Body of pancreas (tissue), 4 donors: ENCODE data around the gene NAGK. TPM values are rescaled to one million over a fixed set of nuclear protein-coding genes. Genes with fewer than 3 reads are reported as not detected.
A peak's percentile ranks its signal among the peaks of the same experiment; 100 is the strongest.
"Not testable (repeated sequence)": the region's sequence is repeated elsewhere in the genome, so short reads cannot be mapped to it uniquely, and the experiment has no call there.

Source experiments
- ATAC-seq: fragments of 150-250 bp; one replicate; pipeline ENCODE4 v1.9.1; 2016
- DNase-seq, 4 donors: peaks; one replicate each; pipeline ENCODE4 v3.0.0-alpha.2; 2019
- H3K27ac ChIP-seq, 4 donors: fragments of 200-600 bp; sonication (generic); 1 replicate in 3 of 4; 2 replicates in 1 of 4; pipeline versions ENCODE4 v1.5.1 to v1.6.1; 2016 to 2019; ENCODE audit warnings: mild to moderate bottlenecking in 1 of 4, mixed read lengths in 1 of 4, moderate library complexity in 1 of 4
- H3K27me3 ChIP-seq, 2 donors: fragments of 200-600 bp; sonication (generic); one replicate each; pipeline ENCODE4 v1.6.0; 2016; ENCODE audit warnings: mild to moderate bottlenecking in 1 of 2
- H3K36me3 ChIP-seq, 2 donors: fragments of 200-600 bp; sonication (generic); replicated peaks in 1 of 2; 2 replicates each; pipeline ENCODE4 v1.5.1; 2016; ENCODE audit warnings: low read depth in 2 of 2; ENCODE audit not compliant: insufficient read depth in 1 of 2
- H3K4me1 ChIP-seq: fragments of 200-600 bp; sonication (generic); one replicate; pipeline ENCODE4 v1.6.0; 2016
- H3K4me3 ChIP-seq, 2 donors: fragments of 200-600 bp; sonication (generic); 1 replicate in 1 of 2; 2 replicates in 1 of 2; pipeline ENCODE4 v1.5.1; 2016 to 2019
- H3K9me3 ChIP-seq, 3 donors: fragments of 200-600 bp; sonication (generic); 1 replicate in 2 of 3; 2 replicates in 1 of 3; pipeline ENCODE4 v1.5.1; 2016
- CTCF ChIP-seq, 7 experiments: fragments of 450-650 bp in 4 of 7; fragments of 200-600 bp in 3 of 7; sonication (generic) in 3 of 7; IDR thresholded peaks; one replicate each; pipeline ENCODE4 v1.5.1; 2016 to 2019; ENCODE audit warnings: antibody characterized with exemption in 7 of 7
- POLR2A ChIP-seq, 3 donors: fragments of 450-650 bp; IDR thresholded peaks; one replicate each; pipeline ENCODE4 v1.6.1; 2016; ENCODE audit warnings: antibody characterized with exemption in 3 of 3, mild to moderate bottlenecking in 2 of 3
- WGBS, 2 donors: methylation state at CpG; one replicate each; pipeline ENCODE4 v1.1.5; 2017; 5-methylcytosine and 5-hydroxymethylcytosine counted together
- intact Hi-C: fragments of 100-400 bp; cut with DNase I; formaldehyde crosslinking; loops from one replicate; pipeline ENCODE4 v1.15.1; 2023
- total RNA-seq, 2 donors: library from RNA; depleted of rRNA; stranded (reverse); fragments of >200 nt; gene quantifications; one replicate each; pipeline ENCODE4 v1.1.0, GENCODE V29; 2016

Gene NAGK
- total RNA-seq, 2 donors from 2014 or later: 57.1 to 62.0 TPM

- H3K4me3 ChIP-seq: no peak overlapping the region
- no peak for ATAC-seq
- H3K27ac ChIP-seq: no peak overlapping the region
- no peaks in the 10 kb centered on the region for H3K9me3 ChIP-seq
- no peak for DNase-seq
- H3K36me3 ChIP-seq: peaks cover 0 to 29% of the 10 kb centered on the region in 2 donors
- H3K27me3 ChIP-seq: no peaks in the 10 kb centered on the region
- 64 to 86% methylated on average over 2 of the region's 2 CpGs for WGBS, 2 donors
- intact Hi-C loops: no loop called here
- H3K4me1 ChIP-seq: peaks cover 24% of the 10 kb centered on the region
- TF ChIP-seq CTCF (IDR thresholded peaks at IDR 0.05) (no peak), POLR2A (IDR thresholded peaks at IDR 0.05) (no peak)
These were observed 6.5 kb downstream of the NAGK start for GRCh38 chr2:71074893-71075395.

DNA sequence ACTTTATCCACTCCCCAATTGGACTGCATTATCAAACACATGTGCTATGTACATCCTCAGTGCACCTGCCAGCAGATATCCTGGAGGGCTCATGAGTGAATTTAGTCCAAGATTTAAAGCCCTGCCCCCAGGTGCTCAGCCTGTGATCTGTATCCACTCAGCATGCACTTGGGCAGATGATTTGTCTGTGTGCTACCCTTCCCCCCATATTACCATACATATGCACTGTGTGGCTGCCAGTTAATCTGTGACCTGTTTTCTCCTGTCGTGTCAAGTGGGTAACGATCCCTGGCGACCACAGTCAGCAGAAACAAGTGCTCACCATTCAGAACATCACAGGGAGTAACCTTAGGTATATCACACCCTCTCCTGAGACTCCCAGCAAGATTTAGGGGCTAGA lies 10.2 kb downstream of the NAGK start:
- TF ChIP-seq POLR2A (IDR thresholded peaks at IDR 0.05): no peak
- TF ChIP-seq CTCF (IDR thresholded peaks at IDR 0.05): no peak
- intact Hi-C loops: no loop called here
- Histone ChIP-seq H3K27ac (no peak overlapping the region), H3K9me3 (no peaks in the 10 kb centered on the region), H3K4me1 (no peaks in the 10 kb centered on the region), H3K36me3 (peaks cover 0 to 24% of the 10 kb centered on the region in 2 donors), H3K27me3 (no peaks in the 10 kb centered on the region), H3K4me3 (no peak overlapping the region)
- ATAC-seq (no peak), DNase-seq (no peak)
- WGBS, 2 donors: 72 to 74% methylated on average over 3 of the region's 3 CpGs

DNA sequence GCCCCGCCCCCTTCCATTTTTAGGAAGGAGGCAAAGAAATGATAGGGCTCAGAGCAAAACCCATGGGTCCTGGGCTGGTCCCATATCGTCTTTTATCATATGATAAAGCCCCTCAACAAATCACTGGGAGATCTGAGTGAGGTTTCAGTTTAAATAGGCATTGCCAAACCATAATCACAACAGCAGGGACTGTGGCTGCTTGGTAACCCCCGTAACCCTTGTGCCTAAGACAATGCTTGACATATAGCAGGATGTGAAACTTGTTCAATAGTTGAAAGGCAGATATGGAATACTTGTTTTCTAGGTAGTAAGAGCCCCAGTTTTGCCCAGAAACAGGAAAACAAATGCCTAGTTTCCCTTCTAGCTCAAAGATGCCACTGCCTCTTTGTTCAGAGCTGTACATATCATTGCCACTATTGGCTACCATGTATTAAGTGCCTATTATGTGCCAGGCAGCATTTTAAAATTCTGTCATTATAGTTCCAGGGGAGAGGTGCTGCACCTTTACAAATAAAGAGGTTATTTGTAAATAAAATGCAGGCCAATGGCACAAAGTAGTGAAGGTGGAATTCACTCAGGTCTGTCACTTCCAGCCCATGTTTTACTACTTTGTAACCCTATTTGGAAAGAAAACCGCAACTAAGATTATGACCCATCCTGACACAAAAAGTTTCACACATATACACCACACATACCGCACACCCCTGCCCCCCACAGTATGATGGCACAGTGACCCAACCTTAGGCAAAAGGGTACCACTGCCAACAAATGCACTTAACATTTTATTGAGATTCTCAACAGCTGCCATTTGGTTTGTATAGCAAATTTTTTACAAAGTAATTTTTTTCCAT lies 14.2 kb downstream of the NAGK start:
- H3K27me3 ChIP-seq: no peaks in the 10 kb centered on the region
- no peaks in the 10 kb centered on the region for H3K9me3 ChIP-seq
- no peak overlapping the region for H3K4me3 ChIP-seq
- peaks cover 7% of the 10 kb centered on the region for H3K4me1 ChIP-seq
- intact Hi-C loops: no loop called here
- DNase-seq (no peak), ATAC-seq (no peak)
- TF ChIP-seq POLR2A (IDR thresholded peaks at IDR 0.05): no peak
- TF ChIP-seq CTCF (IDR thresholded peaks at IDR 0.05): no peak
- H3K36me3 ChIP-seq: peaks cover 0 to 9% of the 10 kb centered on the region in 2 donors
- 71 to 78% methylated on average over 5 of the region's 5 CpGs for WGBS, 2 donors
- H3K27ac ChIP-seq: no peak overlapping the region

DNA sequence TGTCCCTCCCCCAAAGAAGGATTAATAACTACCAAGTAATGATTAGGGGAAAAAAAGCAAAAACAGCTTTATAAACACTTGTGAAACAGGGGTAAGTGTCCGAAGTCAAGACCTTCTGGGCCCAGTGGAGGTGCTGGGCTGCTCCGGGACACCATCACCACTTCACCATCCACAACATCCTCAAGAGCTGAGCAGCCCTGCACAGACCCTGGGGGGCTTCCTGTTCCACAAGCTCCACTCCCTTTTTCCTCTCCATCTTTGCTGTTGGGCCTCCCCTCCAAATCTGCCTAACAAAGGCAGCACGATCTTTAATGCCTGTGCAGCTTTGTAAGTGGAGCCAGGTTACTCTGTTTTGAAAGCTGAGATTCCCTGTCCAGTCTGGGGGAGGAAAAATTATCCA lies 14.8 kb downstream of the NAGK start:
- H3K27me3 ChIP-seq, H3K4me1 ChIP-seq, intact Hi-C loops, H3K27ac ChIP-seq, ATAC-seq, DNase-seq, H3K9me3 ChIP-seq, H3K4me3 ChIP-seq, H3K36me3 ChIP-seq: not testable (repeated sequence)
- WGBS, 2 donors: no CpG with 5 or more reads among the region's 3 CpGs

- DNase-seq, H3K4me1 ChIP-seq, H3K4me3 ChIP-seq, H3K36me3 ChIP-seq, H3K9me3 ChIP-seq, H3K27me3 ChIP-seq, intact Hi-C loops, ATAC-seq, H3K27ac ChIP-seq: not testable (repeated sequence)
- WGBS, 2 donors: 71 to 79% methylated on average over 10 of the region's 13 CpGs
These were observed 15.4 kb downstream of the NAGK start for GRCh38 chr2:71083752-71084312.

DNA sequence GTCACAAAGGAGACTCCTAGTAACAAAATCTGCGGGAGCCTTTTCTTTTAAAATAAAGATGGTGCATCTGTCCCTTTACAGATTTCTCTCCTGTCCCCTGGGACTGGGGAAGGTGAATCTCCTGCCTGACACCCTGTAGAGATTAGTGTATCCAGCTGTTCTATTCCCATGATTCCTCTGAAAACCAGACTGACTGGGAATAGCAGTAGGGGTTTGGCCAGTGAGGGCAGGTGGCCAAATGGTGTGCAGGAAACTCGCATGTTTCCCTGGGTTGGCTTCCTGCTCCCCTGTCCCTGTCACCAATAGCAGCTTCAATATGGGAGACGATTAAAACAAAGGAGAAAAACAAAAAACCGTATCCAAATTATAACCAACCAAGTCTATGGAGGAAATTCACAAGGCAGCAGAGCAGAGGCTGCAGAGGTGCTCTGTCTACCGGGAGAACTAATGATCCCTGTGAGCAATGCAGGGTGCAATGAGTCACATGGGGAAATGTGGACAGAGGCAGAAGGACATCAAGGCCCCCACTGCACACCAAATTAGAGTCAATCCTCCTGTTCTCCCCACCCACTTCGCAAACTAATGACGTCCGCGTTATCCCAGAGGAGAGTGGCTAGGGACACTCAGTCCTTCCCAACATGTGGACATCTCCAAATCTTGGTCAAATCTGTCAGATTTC lies 17.0 kb downstream of the NAGK start:
- DNase-seq (peak; percentile 31 to 72 (median 40)), ATAC-seq (peak; percentile 52)
- WGBS, 2 donors: 49 to 58% methylated on average over 9 of the region's 9 CpGs
- H3K9me3 ChIP-seq, intact Hi-C loops, H3K36me3 ChIP-seq, H3K27me3 ChIP-seq, H3K4me1 ChIP-seq, H3K4me3 ChIP-seq, H3K27ac ChIP-seq: not testable (repeated sequence)

- H3K36me3 ChIP-seq, H3K9me3 ChIP-seq, DNase-seq, H3K4me1 ChIP-seq, H3K4me3 ChIP-seq, H3K27me3 ChIP-seq, H3K27ac ChIP-seq, ATAC-seq, intact Hi-C loops: not testable (repeated sequence)
- whole genome bisulfite sequencing, 2 donors: 69 to 73% methylated on average over 14 of the region's 14 CpGs
These were observed 21.0 kb downstream of the NAGK start for GRCh38 chr2:71089475-71089874.

DNA sequence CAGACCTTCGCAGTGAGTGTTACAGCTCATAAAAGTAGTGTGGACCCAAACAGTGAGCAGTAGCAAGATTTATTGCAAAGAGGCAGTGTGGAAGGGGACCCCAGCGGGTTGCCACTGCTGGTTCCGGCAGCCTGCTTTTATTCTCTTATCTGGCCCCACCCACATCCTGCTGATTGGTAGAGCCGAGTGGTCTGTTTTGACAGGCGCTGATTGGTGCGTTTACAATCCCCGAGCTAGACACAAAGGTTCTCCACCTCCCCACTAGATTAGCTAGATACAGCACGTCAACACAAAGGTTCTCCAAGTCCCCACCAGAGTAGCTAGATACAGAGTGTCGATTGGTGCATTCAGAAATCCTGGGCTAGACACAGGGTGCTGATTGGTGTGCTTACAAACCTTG lies 23.4 kb downstream of the NAGK start:
- H3K27me3 ChIP-seq, H3K4me1 ChIP-seq, ATAC-seq, H3K4me3 ChIP-seq, H3K36me3 ChIP-seq, H3K27ac ChIP-seq, DNase-seq, H3K9me3 ChIP-seq, intact Hi-C loops: not testable (repeated sequence)
- WGBS, 2 donors: 70 to 90% methylated on average over 7 to 9 of the region's 9 CpGs
